HFF-Myc (cell line): ENCODE results near the gene LRMDA.

Source experiments
- DNase-seq: peaks from one replicate; pipeline ENCODE4 v3.0.0-alpha.2; 2011; ENCODE audit warnings: low read depth; ENCODE audit errors: extremely low read depth
- H3K4me3 ChIP-seq: replicated peaks from 2 replicates; pipeline ENCODE4 v1.5.1; 2011; ENCODE audit warnings: low read depth, mild to moderate bottlenecking, control low read depth, low read length
- CTCF ChIP-seq: IDR thresholded peaks from 2 replicates; pipeline ENCODE4 v1.5.1; 2012; ENCODE audit warnings: mild to moderate bottlenecking, low read depth, low read length, control low read depth; ENCODE audit errors: missing control alignments

Gene LRMDA

GRCh38 chr10:76479103-76479790, 1047.8 kb downstream of the LRMDA start:
- DNase-seq = no peak
- no peak for TF ChIP-seq CTCF
- H3K4me3 ChIP-seq = no peak overlapping the region

GRCh38 chr10:76481178-76481577, 1049.8 kb downstream of the LRMDA start:
- no peak for DNase-seq
- TF ChIP-seq CTCF = no peak
- no peak overlapping the region for H3K4me3 ChIP-seq

GRCh38 chr10:76487582-76487981, 1056.2 kb downstream of the LRMDA start:
- DNase-seq = no peak
- H3K4me3 ChIP-seq = no peak overlapping the region
- TF ChIP-seq CTCF = no peak

- no peak overlapping the region for H3K4me3 ChIP-seq
- TF ChIP-seq CTCF = no peak
- no peak for DNase-seq
Measured at GRCh38 chr10:76488602-76489001, 1057.2 kb downstream of the LRMDA start.

GRCh38 chr10:76491216-76491615, 1059.8 kb downstream of the LRMDA start:
- no peak for DNase-seq
- TF ChIP-seq CTCF = no peak

GRCh38 chr10:76492026-76492425, 1060.6 kb downstream of the LRMDA start:
- no peak for TF ChIP-seq CTCF
- peak; percentile 14 for DNase-seq
- no peak overlapping the region for H3K4me3 ChIP-seq

More at GRCh38 chr10:76491216-76491615, 1059.8 kb downstream of the LRMDA start:
- H3K4me3 ChIP-seq = no peak overlapping the region
